Hypothalamus (tissue), 51 donors: ENCODE data around the gene CPT1B.

Experiments
- DNase-seq, 51 donors: peaks; one replicate each; lab custom pipeline; 2025; lab: John Stamatoyannopoulos, UW

Gene CPT1B

GRCh38 chr22:50587407-50587806 lies 9.2 kb upstream of the CPT1B start:
- no peak for DNase-seq

DNA sequence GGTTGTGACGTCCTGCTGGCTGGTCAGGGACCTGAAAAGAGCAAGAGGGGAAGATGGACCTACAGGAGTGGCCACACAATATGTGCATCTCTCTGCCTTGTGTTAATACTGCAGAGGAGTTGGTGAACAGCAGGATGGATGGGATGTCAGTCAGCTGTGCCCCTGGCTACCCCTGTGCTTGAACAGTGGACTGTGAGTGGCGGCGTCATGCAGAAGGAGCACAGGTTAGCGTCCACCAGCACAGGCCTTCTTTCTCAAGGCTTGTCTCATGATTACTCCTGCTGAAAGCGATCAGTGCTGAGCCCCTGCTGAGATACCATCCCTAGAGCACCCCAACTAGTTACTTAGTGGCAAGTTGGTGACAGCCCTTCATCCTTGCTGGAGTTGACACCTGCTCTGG lies 8.2 kb upstream of the CPT1B start:
- no peak for DNase-seq

DNA sequence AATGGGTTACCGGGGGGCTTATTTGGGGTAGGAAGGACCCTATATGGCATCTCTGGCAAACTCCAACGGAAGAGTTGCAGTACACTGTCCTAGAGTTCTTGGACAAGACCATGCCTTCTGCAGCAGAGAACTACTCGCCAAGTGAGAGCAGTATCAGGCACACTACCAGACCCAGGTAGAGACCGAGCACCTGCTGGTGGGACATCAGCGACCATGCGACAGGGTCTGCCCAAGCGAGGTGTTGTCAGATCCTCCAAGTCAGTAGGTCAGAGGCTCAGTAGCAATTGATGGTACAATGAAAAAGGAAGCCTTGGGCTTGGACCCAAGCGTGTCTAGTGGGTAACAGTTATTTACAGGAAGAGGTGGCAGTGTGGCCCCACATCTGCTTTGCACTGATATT lies 7.6 kb upstream of the CPT1B start:
- no peak for DNase-seq

DNA sequence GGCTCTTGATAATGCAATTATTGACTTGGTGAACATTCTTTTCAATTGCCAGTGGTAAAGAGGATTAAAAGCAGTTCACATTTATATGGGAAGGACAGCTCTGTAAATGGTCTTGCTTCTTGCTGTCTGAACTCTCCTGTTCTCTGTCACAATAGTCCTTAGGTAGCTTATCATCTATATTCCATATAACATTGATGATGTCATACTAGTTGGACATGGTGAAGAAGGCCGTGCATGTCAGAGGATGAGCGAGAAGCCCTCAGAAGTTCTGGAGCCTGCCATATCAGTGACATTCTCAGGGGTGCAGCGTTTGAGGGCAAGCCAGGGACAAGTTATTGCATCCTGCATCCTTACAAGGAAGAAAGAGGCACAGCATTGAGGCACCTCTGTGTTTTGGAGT lies 7.0 kb upstream of the CPT1B start:
- no peak for DNase-seq

GRCh38 chr22:50584106-50585096 lies 6.2 kb upstream of the CPT1B start:
- no peak for DNase-seq

GRCh38 chr22:50583294-50583861 lies 5.2 kb upstream of the CPT1B start:
- DNase-seq: peak in 1 of 51 donors; percentile 55

DNA sequence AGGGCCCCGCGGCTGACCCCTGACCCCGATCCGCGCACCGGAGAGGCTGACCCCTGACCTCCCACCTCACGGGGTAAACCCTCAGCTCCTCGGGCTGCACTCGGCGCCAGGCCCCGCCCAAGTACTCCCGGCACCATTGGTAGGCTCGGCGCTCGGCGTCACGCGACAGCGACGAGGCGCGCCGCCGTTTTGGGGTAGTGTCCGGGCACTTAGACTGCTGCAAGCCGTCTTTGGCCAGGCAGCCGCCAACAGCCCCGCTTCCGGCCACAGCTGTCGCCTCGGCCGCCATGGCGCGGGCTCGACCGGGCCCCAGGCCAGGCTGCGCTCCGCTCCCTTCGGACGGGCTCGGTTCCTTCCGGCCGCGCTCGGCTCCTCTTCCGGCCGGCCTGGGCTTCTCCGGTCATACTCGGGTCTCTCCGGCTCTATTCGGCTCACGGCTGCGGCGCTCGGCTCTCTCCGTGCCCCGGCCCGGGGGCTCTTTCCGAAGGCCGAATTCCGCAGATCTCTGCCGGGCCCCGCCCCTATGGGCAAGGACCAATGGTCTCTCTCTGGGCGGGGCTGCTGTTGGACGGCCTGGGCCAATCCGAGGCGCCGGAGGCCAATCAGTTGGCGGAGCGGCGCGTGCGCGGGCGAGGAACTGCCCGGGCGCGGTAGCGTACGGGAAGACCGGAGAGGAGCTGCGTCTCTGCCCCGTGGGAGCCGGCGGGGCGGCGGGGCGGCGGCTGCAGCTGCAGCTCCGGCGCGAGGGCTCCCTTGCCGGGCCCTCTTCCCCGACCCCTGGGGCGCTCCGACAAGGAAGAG lies 4.5 kb upstream of the CPT1B start, which contains the start of gene CHKB:
Gene CHKB (minus strand): TSS at position 357 of the 801 bp plus-strand sequence. CDS start 68 bp downstream, at position 289.
- DNase-seq: peak; percentile 77 to 99 (median 97)

DNA sequence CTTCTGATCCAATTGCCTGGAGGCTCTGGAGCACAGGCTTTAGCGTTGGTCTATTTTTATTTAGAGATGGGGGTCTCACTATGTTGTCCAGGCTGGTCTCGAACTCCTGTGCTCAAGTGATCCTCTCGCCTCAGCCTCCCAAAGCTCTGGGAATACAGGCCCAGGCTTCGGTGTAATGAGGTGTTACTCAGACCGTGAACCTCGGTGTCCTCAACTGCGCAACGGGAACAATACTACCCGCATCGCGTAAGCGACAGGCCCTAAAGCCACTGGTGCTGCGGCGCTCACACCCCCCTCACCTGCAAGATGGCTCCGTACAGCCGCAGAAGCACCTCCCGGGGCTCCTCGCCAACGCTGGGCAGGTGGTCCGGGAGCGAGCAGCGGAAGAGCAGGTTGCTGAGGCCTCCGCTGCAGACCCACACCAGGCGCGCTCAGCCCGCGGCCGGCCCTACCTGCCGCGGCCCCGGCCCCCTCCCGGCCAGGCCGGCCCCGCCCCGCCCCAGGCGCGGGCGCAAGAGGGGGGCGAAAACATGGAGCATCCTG lies 3.8 kb upstream of the CPT1B start:
- peak in 6 of 51 donors; percentile 48 to 63 (median 58) for DNase-seq

- no peak for DNase-seq
Observed at GRCh38 chr22:50581031-50581949, 3.1 kb upstream of the CPT1B start.

DNA sequence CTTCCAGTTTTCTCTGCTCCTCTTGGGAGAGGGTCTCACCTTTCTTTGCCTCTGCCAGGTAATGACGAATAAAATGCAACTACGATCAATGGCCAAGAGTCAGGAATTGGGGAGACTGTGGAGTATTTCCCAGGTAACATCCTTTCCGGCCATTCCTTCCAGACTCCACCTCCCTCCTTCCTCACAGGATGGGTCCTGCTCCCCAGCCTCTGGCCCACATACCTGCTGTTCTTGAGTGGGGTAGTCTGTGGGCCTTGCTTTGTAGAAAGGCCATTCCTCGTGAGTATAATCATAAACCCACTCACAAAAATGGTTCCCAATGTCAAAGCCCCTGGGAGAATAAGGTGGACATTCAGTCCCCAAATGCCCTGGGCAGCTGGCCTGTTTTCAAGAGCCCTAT lies 1.5 kb upstream of the CPT1B start:
- no peak for DNase-seq

GRCh38 chr22:50578776-50579310 lies 616 bp upstream of the CPT1B start:
- DNase-seq: no peak

GRCh38 chr22:50577697-50577986 lies 585 bp downstream of the CPT1B start:
- DNase-seq: no peak

- DNase-seq: no peak
Observed at GRCh38 chr22:50576806-50577696, 1.2 kb downstream of the CPT1B start.

DNA sequence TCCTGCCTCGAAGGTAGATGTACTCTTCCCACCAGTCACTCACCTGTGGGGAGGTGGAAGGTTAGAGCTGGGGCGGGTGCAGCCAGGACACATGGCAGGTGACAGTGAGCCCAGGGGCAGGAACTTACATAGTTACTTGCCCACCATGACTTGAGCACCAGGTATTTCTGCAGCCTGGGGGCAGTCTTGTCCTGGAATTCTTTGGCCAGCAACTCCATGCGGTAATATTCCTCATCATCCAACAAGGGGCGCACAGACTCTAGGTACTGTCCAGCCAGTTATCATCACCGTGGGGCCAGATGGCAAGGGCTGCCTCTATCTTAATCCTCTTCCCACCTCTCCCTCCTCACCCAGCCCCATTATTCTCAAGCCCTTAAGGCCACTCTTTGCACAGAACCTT lies 2.2 kb downstream of the CPT1B start:
- DNase-seq: no peak

DNA sequence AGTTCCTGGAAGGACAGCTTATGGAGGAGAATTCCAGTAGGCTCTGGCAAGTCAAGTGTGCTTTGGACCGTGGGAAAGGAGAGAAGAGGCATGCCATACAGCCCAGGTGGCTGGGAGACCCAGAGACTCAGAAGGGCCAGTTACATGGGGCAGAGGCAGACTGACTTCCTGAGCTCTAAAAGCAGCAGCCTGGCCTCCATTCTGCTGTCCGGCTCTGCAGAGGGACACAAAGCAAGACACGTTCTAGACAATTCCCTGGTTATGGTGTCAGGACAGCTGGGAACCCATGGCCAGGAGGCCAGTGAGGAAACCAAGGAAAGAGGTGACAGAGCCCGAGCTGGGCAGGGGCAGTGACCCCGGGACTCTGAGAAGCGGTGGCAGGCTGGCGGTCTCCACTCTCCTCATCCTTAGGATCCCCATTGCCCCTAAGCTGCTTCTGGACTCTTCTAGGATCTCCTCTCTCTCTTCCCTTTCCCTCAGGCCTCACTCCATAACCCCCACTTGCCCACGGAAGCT lies 2.7 kb downstream of the CPT1B start:
- DNase-seq: no peak

DNA sequence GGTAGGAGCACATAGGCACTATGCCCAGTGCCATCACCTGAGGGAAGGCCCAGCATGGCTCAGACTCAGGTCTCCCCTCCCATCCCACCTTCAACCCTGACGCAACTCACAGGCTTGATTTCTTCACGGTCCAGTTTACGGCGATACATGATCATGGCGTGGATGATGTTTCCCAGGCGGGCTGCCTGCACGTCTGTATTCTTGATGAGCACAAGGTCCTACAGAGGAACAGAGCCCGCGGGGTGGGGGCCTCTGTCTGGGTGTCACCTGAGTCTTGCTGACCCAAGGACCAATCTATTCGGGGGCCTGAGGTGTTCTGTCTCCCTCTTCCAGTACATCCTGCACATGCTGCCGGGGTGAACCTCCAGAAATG lies 3.9 kb downstream of the CPT1B start:
- DNase-seq: no peak

- DNase-seq: no peak
Observed at GRCh38 chr22:50573491-50574382, 4.5 kb downstream of the CPT1B start.
